ENCODE data around the gene KTN1. TPM values are rescaled to one million over a fixed set of nuclear protein-coding genes. Genes with fewer than 3 reads are reported as not detected.
A peak's percentile ranks its signal among the peaks of the same experiment; 100 is the strongest.

The KTN1 gene
- polyA plus RNA-seq, 3 donors: 4.6 to 31.4 (median 17.9) TPM

GRCh38 chr14:55706893-55707292, 126.9 kb downstream of the KTN1 start:
- 67% methylated on average over 1 of the region's 2 CpGs for WGBS (ENCODE audit: insufficient coverage)
- no peak for DNase-seq
- Mint-ChIP-seq H3K4me3 (no peak overlapping the region), H3K27me3 (ENCODE audit: low read depth in 3 of 3) (peaks cover 0 to 4% (median 0%) of the 10 kb centered on the region in 3 donors), H3K9me3 (peaks cover 0 to under 1% (median 0%) of the 10 kb centered on the region in 7 donors), H3K4me1 (peaks cover 9% of the 10 kb centered on the region), H3K27ac (peak overlapping the region in 1 of 7 donors; percentile 25), H3K36me3 (no peaks in the 10 kb centered on the region)
- Histone ChIP-seq H4K20me1 (ENCODE audit: insufficient read depth, low read length) (no peaks in the 10 kb centered on the region), H3K9ac (ENCODE audit: insufficient read depth, low read length, poor library complexity, severe bottlenecking) (no peak overlapping the region), H3K36me3 (replicated peaks in 1 of 2; ENCODE audit: control insufficient read depth in 1 of 2, insufficient read depth in 2 of 2, low read length in 2 of 2) (no peaks in the 10 kb centered on the region), H3K4me2 (replicated peaks; ENCODE audit: extremely low read depth, low read length, poor library complexity, severe bottlenecking) (no peak overlapping the region), H3K9me3 (replicated peaks in 1 of 2; ENCODE audit: control insufficient read depth in 1 of 2, insufficient read depth in 1 of 2, low read length in 2 of 2) (no peaks in the 10 kb centered on the region), H2AFZ (ENCODE audit: insufficient read depth, low read depth, low read length, poor library complexity, severe bottlenecking) (no peak overlapping the region), H3K4me1 (ENCODE audit: control insufficient read depth in 1 of 2, insufficient read depth in 2 of 2, low read length in 2 of 2) (no peaks in the 10 kb centered on the region), H3K4me3 (replicated peaks in 1 of 3; ENCODE audit: low read depth in 2 of 3, low read length in 3 of 3) (no peak overlapping the region), H3K27me3 (ENCODE audit: control insufficient read depth in 2 of 2, insufficient read depth in 2 of 2, low read length in 2 of 2) (no peaks in the 10 kb centered on the region), H3K27ac (ENCODE audit: low read depth in 1 of 2, low read length in 2 of 2) (no peak overlapping the region), H3K79me2 (ENCODE audit: insufficient read depth, low read length) (no peaks in the 10 kb centered on the region)
- TF ChIP-seq CTCF (IDR thresholded peaks at IDR 0.05): no peak
- intact Hi-C loops (cut with micrococcal nuclease): loop anchor here in 1 of 2 donors (5.0 to 10.0 kb wide), 2 partner anchors 638 to 715 kb away; no protein-coding TSS in a partner anchor

DNA sequence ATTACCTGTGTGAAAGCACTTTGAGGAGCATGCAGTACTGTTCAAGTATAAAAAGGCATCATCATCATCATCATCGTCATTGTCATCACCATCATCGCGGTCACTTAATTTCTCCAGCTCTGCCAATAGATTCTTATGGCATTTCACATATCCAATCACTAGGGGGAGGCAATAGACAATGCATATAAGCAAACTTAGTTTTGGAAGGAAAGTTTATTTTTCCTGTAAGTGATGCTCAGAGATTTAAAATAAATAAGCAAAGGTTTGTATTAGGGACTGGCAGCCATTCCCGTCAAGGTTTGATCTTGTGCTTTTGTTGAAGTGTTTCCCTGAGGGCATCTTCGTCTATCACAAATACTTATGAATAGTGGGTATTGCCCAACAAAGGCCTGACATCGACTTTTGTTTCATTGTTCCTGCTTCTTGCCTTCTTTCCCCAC, 127.4 kb downstream of the KTN1 start:
- intact Hi-C loops (cut with micrococcal nuclease): loop anchor here in 1 of 2 donors (5.0 to 10.0 kb wide), 2 partner anchors 637 to 715 kb away; no protein-coding TSS in a partner anchor
- WGBS (ENCODE audit: insufficient coverage): 83% methylated on average over 1 of the region's 6 CpGs
- Histone ChIP-seq H3K36me3 (replicated peaks in 1 of 2; ENCODE audit: control insufficient read depth in 1 of 2, insufficient read depth in 2 of 2, low read length in 2 of 2) (no peaks in the 10 kb centered on the region), H3K9me3 (replicated peaks in 1 of 2; ENCODE audit: control insufficient read depth in 1 of 2, insufficient read depth in 1 of 2, low read length in 2 of 2) (no peaks in the 10 kb centered on the region), H3K27me3 (ENCODE audit: control insufficient read depth in 2 of 2, insufficient read depth in 2 of 2, low read length in 2 of 2) (no peaks in the 10 kb centered on the region), H3K4me3 (replicated peaks in 1 of 3; ENCODE audit: low read depth in 2 of 3, low read length in 3 of 3) (no peak overlapping the region), H4K20me1 (ENCODE audit: insufficient read depth, low read length) (no peaks in the 10 kb centered on the region), H3K79me2 (ENCODE audit: insufficient read depth, low read length) (no peaks in the 10 kb centered on the region), H3K9ac (ENCODE audit: insufficient read depth, low read length, poor library complexity, severe bottlenecking) (no peak overlapping the region), H3K27ac (ENCODE audit: low read depth in 1 of 2, low read length in 2 of 2) (no peak overlapping the region), H2AFZ (ENCODE audit: insufficient read depth, low read depth, low read length, poor library complexity, severe bottlenecking) (no peak overlapping the region), H3K4me2 (replicated peaks; ENCODE audit: extremely low read depth, low read length, poor library complexity, severe bottlenecking) (no peak overlapping the region), H3K4me1 (ENCODE audit: control insufficient read depth in 1 of 2, insufficient read depth in 2 of 2, low read length in 2 of 2) (peaks cover 2 to 3% of the 10 kb centered on the region in 2 donors)
- Mint-ChIP-seq H3K9me3 (peaks cover 0 to 4% (median 0%) of the 10 kb centered on the region in 7 donors), H3K4me3 (no peak overlapping the region), H3K27ac (peak overlapping the region in 1 of 7 donors; percentile 30), H3K36me3 (no peaks in the 10 kb centered on the region), H3K27me3 (ENCODE audit: low read depth in 3 of 3) (peaks cover 0 to 4% (median 0%) of the 10 kb centered on the region in 3 donors), H3K4me1 (peaks cover 13% of the 10 kb centered on the region)
- DNase-seq: peak in 2 of 3 donors; percentile 16 to 22
- peak; percentile 66 for TF ChIP-seq CTCF (IDR thresholded peaks at IDR 0.05)

All from CD14-positive monocyte (primary cell).